SK-N-SH (cell line): ENCODE data around the gene KLB. TPM values are rescaled to one million over a fixed set of nuclear protein-coding genes. Genes with fewer than 3 reads are reported as not detected.

Experiments used
- CTCF ChIA-PET: fragments of 300-600, 350-600 bp; formaldehyde crosslinking; extraction: SDS; loops from one replicate; lab custom pipeline; 2021; lab: Yijun Ruan, JAX
- POLR2A ChIA-PET: fragments of 350-600 bp; sonication (Branson Sonifier 250); formaldehyde crosslinking; extraction: SDS; loops from one replicate; lab custom pipeline; 2020; ENCODE audit warnings: antibody characterized with exemption, inconsistent platforms; lab: Yijun Ruan, JAX
- DNase-seq: peaks from one replicate; pipeline ENCODE4 v3.0.0; 2012
- H2AFZ ChIP-seq: fragments of 200-600 bp; sonication (generic); 2 replicates; pipeline ENCODE4 v1.8.1; 2016; ENCODE audit warnings: antibody characterized with exemption, mild to moderate bottlenecking, low read depth
- H3F3A ChIP-seq: fragments of 200-600 bp; sonication (generic); replicated peaks from 2 replicates; pipeline ENCODE3; 2016; ENCODE audit warnings: antibody characterized with exemption, mild to moderate bottlenecking; ENCODE audit not compliant: insufficient read depth
- H3K27ac ChIP-seq, 2 experiments: fragments of 200-500 bp in 1 of 2; fragments of 200-600 bp in 1 of 2; sonication (Bioruptor generic) in 1 of 2; sonication (generic), shearing (Covaris generic) in 1 of 2; 2 replicates each; pipeline versions ENCODE4 v1.5.1 to v1.6.1; 2014 to 2016; ENCODE audit warnings: low read depth in 2 of 2, inconsistent platforms in 1 of 2, low read length in 1 of 2, mild to moderate bottlenecking in 1 of 2, mixed read lengths in 1 of 2
- H3K27me3 ChIP-seq: fragments of 200-600 bp; sonication (generic), shearing (Covaris generic); 2 replicates; pipeline ENCODE4 v1.6.1; 2016; ENCODE audit warnings: mixed run types; ENCODE audit not compliant: insufficient read depth
- H3K36me3 ChIP-seq, 2 experiments: fragments of 200-500 bp in 1 of 2; fragments of 200-600 bp in 1 of 2; sonication (Bioruptor generic) in 1 of 2; sonication (generic) in 1 of 2; replicated peaks in 1 of 2; 2 replicates each; pipeline versions ENCODE3 to v1.5.1; 2014 to 2016; ENCODE audit warnings: low read length in 1 of 2, mild to moderate bottlenecking in 1 of 2; ENCODE audit not compliant: insufficient read depth in 2 of 2, control insufficient read depth in 1 of 2
- H3K4me1 ChIP-seq, 2 experiments: fragments of 200-500 bp in 1 of 2; fragments of 200-600 bp in 1 of 2; sonication (Bioruptor generic) in 1 of 2; sonication (generic), shearing (Covaris generic) in 1 of 2; 2 replicates each; pipeline versions ENCODE4 v1.5.1 to v1.6.1; 2014 to 2016; ENCODE audit warnings: low read depth in 1 of 2, low read length in 1 of 2, mixed run types in 1 of 2; ENCODE audit not compliant: insufficient read depth in 2 of 2, control insufficient read depth in 1 of 2
- H3K4me2 ChIP-seq: fragments of 200-600 bp; sonication (generic), shearing (Covaris generic); 2 replicates; pipeline ENCODE4 v1.6.1; 2017; ENCODE audit warnings: mixed run types
- H3K4me3 ChIP-seq, 2 experiments: fragments of 200-500 bp in 1 of 2; fragments of 200-600 bp in 1 of 2; sonication (Bioruptor generic) in 1 of 2; sonication (generic), shearing (Covaris generic) in 1 of 2; 2 replicates each; pipeline versions ENCODE4 v1.5.1 to v1.8.1; 2014 to 2016; ENCODE audit warnings: low read depth in 2 of 2, inconsistent platforms in 1 of 2, low read length in 1 of 2, mild to moderate bottlenecking in 1 of 2, mixed read lengths in 1 of 2, moderate library complexity in 1 of 2
- H3K79me2 ChIP-seq: fragments of 200-600 bp; sonication (generic); 2 replicates; pipeline ENCODE4 v1.8.1; 2017; ENCODE audit warnings: mild to moderate bottlenecking; ENCODE audit not compliant: insufficient read depth
- H3K9ac ChIP-seq: fragments of 200-600 bp; sonication (generic); 2 replicates; pipeline ENCODE4 v1.6.1; 2017; ENCODE audit warnings: mixed run types
- H3K9me2 ChIP-seq: fragments of 200-600 bp; sonication (generic); 2 replicates; pipeline ENCODE4 v1.6.1; 2017; ENCODE audit warnings: mixed run types
- H3K9me3 ChIP-seq: fragments of 200-600 bp; sonication (generic); 2 replicates; pipeline ENCODE4 v1.6.1; 2017; ENCODE audit warnings: mixed run types, mild to moderate bottlenecking, moderate library complexity
- H4K20me1 ChIP-seq: fragments of 200-600 bp; sonication (generic); 2 replicates; pipeline ENCODE4 v1.6.1; 2017; ENCODE audit warnings: mild to moderate bottlenecking, mixed run types; ENCODE audit not compliant: insufficient read depth
- EZH2phosphoT487 ChIP-seq: fragments of 200-600 bp; sonication (generic); IDR thresholded peaks from 2 replicates; pipeline ENCODE4 v1.6.1; 2017; ENCODE audit warnings: low read depth, mixed run types, mild to moderate bottlenecking, antibody characterized with exemption, moderate library complexity, borderline replicate concordance
- FOXM1 ChIP-seq: IDR thresholded peaks from 2 replicates; pipeline ENCODE4 v1.4.0; 2012; ENCODE audit warnings: low read depth, mild to moderate bottlenecking
- GABPA ChIP-seq: IDR thresholded peaks from 2 replicates; pipeline ENCODE4 v1.4.0; 2012; ENCODE audit warnings: low read depth, mild to moderate bottlenecking
- IRF3 ChIP-seq: fragments of 150-350 bp; IDR thresholded peaks from 2 replicates; pipeline ENCODE4 v1.6.1; 2016; ENCODE audit warnings: mild to moderate bottlenecking, low read depth, low read length
- MAX ChIP-seq: IDR thresholded peaks from 2 replicates; pipeline ENCODE4 v1.4.0; 2012; ENCODE audit warnings: low read depth
- MXI1 ChIP-seq: IDR thresholded peaks from 2 replicates; pipeline ENCODE4 v1.6.1; 2012; ENCODE audit warnings: mild to moderate bottlenecking, low read depth, low read length, improper control_type of control experiment
- NRF1 ChIP-seq: IDR thresholded peaks from 2 replicates; pipeline ENCODE4 v1.6.1; 2012; ENCODE audit warnings: low read depth, mild to moderate bottlenecking, low read length
- RAD21 ChIP-seq: IDR thresholded peaks from 2 replicates; pipeline ENCODE4 v1.6.1; 2012; ENCODE audit warnings: mild to moderate bottlenecking, low read length
- RFX5 ChIP-seq: IDR thresholded peaks from 2 replicates; pipeline ENCODE4 v1.6.1; 2012; ENCODE audit warnings: mild to moderate bottlenecking, improper control_type of control experiment, low read length
- SIN3A ChIP-seq: IDR thresholded peaks from 2 replicates; pipeline ENCODE4 v1.6.1; 2012; ENCODE audit warnings: low read depth, mild to moderate bottlenecking, low read length, moderate library complexity, borderline replicate concordance
- SMC3 ChIP-seq: IDR thresholded peaks from 2 replicates; pipeline ENCODE4 v1.6.1; 2012; ENCODE audit warnings: low read depth, low read length, improper control_type of control experiment
- TCF12 ChIP-seq: IDR thresholded peaks from 2 replicates; pipeline ENCODE4 v1.4.0; 2012
- USF2 ChIP-seq: fragments of 150-350 bp; IDR thresholded peaks from 2 replicates; pipeline ENCODE4 v1.6.1; 2017; ENCODE audit warnings: antibody characterized with exemption, low read length, low read depth, borderline replicate concordance
- YY1 ChIP-seq: IDR thresholded peaks from 2 replicates; pipeline ENCODE4 v1.4.0; 2012; ENCODE audit warnings: low read depth, mild to moderate bottlenecking
- ZBTB33 ChIP-seq: IDR thresholded peaks from 2 replicates; pipeline ENCODE4 v1.4.0; 2012; ENCODE audit warnings: low read depth, borderline replicate concordance
- WGBS: methylation state at CpG from one replicate; pipeline ENCODE4 v1.1.6; 2017; ENCODE audit warnings: low lambda C conversion rate; 5-methylcytosine and 5-hydroxymethylcytosine counted together
- polyA plus RNA-seq, 3 experiments: library from polyadenylated mRNA; depleted of rRNA; stranded (reverse); fragments of >200 nt; gene quantifications; 2 replicates each; pipeline ENCODE4 v1.2.3, GENCODE V29; 2012

KLB gene
- polyA plus RNA-seq, 1 of the 3 experiments (the other 2 are of a cell fraction), result not detected

GRCh38 chr4:39480251-39480650, 73.5 kb downstream of the KLB start:
- Histone ChIP-seq H3K9ac (no peak overlapping the region), H4K20me1 (no peaks in the 10 kb centered on the region), H2AFZ (no peak overlapping the region), H3K79me2 (no peaks in the 10 kb centered on the region), H3K27me3 (no peaks in the 10 kb centered on the region), H3K9me2 (no peaks in the 10 kb centered on the region), H3K4me1 (no peaks in the 10 kb centered on the region; a peak in 1 of 4 replicates), H3K9me3 (no peaks in the 10 kb centered on the region), H3K4me2 (no peak overlapping the region), H3F3A (peaks cover 3% of the 10 kb centered on the region), H3K36me3 (peaks cover 0 to 8% of the 10 kb centered on the region in 2 experiments), H3K27ac (no peak overlapping the region), H3K4me3 (no peak overlapping the region)
- TF ChIP-seq MAX, result no peak
- TF ChIP-seq RFX5, result no peak
- TF ChIP-seq SIN3A, result no peak
- no peak for TF ChIP-seq FOXM1
- no peak for TF ChIP-seq MXI1
- no peak for TF ChIP-seq NRF1
- TF ChIP-seq USF2, result no peak
- TF ChIP-seq ZBTB33, result no peak
- TF ChIP-seq IRF3, result no peak
- TF ChIP-seq GABPA, result no peak
- no peak for TF ChIP-seq YY1
- whole genome bisulfite sequencing, result 97% methylated on average over 25 of the region's 27 CpGs
- ChIA-PET CTCF (interaction anchor here (1.7 kb wide), 1 partner anchor 11 kb away, joined by 9 read pairs; no protein-coding TSS in a partner anchor), POLR2A (no interaction called here)
- DNase-seq, result no peak

GRCh38 chr4:39480902-39481695, 74.4 kb downstream of the KLB start:
- 94% methylated on average over 20 of the region's 21 CpGs for WGBS
- H3K27me3 ChIP-seq, result no peaks in the 10 kb centered on the region
- no peak overlapping the region for H2AFZ ChIP-seq
- H3K4me1 ChIP-seq, result no peaks in the 10 kb centered on the region; a peak in 1 of 4 replicates
- H3K36me3 ChIP-seq, result peaks cover 0 to 8% of the 10 kb centered on the region in 2 experiments
- H3K4me2 ChIP-seq, result no peak overlapping the region
- no peak overlapping the region for H3K4me3 ChIP-seq
- no peak overlapping the region for H3K9ac ChIP-seq
- H4K20me1 ChIP-seq, result no peaks in the 10 kb centered on the region
- DNase-seq, result no peak
- no peak for TF ChIP-seq SMC3
- no peak for TF ChIP-seq GABPA
- no peak for TF ChIP-seq MAX
- no peak for TF ChIP-seq TCF12
- no peak for TF ChIP-seq RAD21
- no peak for TF ChIP-seq EZH2phosphoT487
- H3K9me3 ChIP-seq, result no peaks in the 10 kb centered on the region
- CTCF ChIA-PET, result interaction anchor here (0.8 to 1.7 kb wide), 2 partner anchors 12 kb away, joined by 3 to 9 read pairs; no protein-coding TSS in a partner anchor
- no peaks in the 10 kb centered on the region for H3K79me2 ChIP-seq
- peaks cover 3% of the 10 kb centered on the region for H3F3A ChIP-seq
- no peaks in the 10 kb centered on the region for H3K9me2 ChIP-seq
- POLR2A ChIA-PET, result no interaction called here
- no peak overlapping the region for H3K27ac ChIP-seq
